NCI-H446 (cell line): ENCODE measurements around the gene MTFR2.
A peak's percentile ranks its signal among the peaks of the same experiment; 100 is the strongest.

Source experiments
- DNase-seq, 2 experiments: peaks; one replicate each; lab custom pipeline; 2025; lab: John Stamatoyannopoulos, UW

The MTFR2 gene

DNA sequence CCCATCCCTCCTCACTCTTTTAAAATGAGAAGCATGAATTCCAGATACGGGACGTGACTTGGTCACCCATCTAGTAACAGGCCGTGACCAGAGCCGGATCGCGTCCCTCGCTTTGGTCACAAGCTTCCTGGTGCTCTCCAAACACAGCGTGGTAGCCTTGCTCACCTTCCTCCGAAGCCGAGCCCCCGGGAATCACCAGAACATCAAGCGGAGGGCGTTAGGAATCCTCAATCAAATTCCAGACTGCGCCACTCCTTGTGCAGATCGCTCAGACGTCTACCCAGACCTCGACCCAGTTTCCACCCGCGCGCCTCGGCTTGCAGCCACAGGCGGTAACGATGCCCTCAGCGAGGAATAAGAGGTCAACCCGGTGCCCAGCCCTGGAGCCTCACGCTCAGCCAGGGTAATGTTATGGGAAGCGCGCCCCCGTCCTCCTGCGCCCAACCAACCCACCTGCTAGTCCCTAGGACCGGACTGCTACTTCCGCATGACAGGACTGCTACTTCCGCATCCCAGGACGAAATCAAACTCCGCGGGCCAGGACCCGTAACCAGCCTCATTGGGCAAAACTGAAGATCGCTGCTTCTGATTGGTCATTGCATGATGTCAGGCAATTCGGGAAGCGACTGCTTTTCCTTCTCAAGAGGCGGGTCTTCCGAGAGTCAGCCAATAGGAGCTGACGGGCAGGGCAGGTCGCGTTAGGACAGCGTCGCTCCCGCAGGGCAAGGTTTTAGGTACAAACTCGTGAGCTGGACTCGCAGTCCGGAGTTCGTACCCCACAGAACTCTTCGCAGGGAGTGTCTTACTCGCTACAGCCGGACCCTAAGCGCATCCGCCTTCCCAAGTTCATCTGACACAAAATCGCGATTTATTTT, at the start of gene MTFR2:
MTFR2 (minus strand) TSS at position 501 of the 875 bp plus-strand sequence. CDS start 1,212 bp downstream, outside the sequence.
- peak; percentile 91 to 97 for DNase-seq

DNA sequence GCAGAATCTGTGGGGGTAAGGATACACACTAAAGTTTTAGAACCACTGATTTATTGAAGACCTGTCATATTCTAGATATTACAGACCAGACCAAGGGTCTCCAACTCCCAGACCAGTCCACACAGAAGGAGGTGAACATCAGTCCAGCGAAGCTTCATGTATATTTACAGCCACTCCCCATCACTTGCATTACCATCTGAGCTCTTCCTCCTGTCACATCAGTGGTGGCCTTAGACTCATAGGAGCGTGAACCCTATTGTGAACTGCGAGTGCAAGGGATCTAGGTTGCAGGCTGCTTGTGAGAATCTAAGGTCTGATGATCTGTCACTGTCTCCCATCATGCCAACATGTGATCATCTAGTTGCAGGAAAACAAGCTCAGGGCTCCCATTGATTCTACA, 44.5 kb upstream of the MTFR2 start:
- DNase-seq, result no peak

DNA sequence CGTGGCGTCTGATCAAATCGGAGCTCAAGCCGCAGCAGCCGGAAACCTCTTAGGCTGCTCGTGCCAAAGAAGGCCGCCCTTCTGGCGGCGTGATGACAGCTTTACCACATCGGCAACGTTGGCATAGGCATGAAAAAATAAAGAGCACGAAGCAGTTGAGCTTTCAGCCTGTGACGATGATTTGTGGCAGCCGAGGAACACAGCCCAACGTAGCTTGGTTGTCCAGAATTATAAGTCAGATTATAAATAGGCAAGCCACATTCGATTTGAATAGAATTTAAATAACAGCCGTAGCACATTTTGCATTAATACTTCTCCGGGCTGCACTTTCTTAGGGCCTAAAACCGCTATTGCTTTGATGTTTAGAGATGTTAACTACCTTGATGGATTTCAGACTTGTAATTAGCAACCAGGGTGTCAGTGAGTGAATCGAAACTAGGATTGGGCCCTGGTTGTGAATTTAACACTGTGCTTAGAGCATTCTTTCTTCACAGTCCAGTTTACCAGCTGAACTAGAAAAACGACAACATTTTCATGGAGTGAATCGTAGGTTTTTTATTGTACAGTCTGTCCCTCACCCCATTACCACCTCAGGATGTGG, 40.4 kb upstream of the MTFR2 start:
- DNase-seq, result peak; percentile 80 to 92

GRCh38 chr6:136289579-136290409, 39.7 kb upstream of the MTFR2 start, which contains the start of gene BCLAF1:
TSS of gene BCLAF1 (minus strand) at chr6:136289846. CDS start at chr6:136279866, 9,980 bp downstream.
- DNase-seq, result peak; percentile 93 to 98

DNA sequence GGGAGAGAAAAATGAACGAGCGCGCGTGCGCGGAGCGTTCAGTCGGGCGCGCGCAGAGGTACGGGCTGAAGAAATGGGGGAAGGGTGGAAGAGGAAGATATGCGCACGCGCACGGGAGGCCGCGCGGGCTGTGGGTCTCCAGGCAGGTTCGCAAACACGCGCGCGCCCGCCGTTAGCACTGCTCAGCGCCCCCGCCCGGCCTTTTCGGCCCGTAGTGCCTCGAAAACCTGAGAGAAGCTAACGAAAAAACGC, 39.1 kb upstream of the MTFR2 start:
- peak; percentile 61 to 92 for DNase-seq

- peak; percentile 36 to 49 for DNase-seq
These were observed 38.6 kb upstream of the MTFR2 start for GRCh38 chr6:136288566-136289326.

DNA sequence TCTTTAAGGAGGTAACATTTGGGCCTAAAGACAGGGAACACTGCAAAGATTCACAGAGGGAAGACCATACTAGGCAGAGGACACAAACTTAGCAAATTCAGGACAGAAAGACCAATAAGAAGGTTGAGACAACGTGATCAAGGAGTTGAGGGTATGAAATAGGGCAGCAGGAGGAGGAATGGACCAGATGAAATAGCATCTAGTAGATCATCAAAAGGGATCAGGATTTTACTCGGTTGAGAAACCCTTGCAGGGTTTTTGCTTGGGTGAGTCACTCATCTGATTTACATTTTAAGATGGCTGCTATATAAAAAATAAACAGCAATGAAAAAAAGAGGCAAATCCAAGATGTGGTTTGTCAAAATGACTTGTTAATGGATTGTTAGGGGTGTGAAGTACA, 34.8 kb upstream of the MTFR2 start:
- no peak for DNase-seq

- DNase-seq, result no peak
These were observed 32.8 kb upstream of the MTFR2 start for GRCh38 chr6:136282906-136283305.

DNA sequence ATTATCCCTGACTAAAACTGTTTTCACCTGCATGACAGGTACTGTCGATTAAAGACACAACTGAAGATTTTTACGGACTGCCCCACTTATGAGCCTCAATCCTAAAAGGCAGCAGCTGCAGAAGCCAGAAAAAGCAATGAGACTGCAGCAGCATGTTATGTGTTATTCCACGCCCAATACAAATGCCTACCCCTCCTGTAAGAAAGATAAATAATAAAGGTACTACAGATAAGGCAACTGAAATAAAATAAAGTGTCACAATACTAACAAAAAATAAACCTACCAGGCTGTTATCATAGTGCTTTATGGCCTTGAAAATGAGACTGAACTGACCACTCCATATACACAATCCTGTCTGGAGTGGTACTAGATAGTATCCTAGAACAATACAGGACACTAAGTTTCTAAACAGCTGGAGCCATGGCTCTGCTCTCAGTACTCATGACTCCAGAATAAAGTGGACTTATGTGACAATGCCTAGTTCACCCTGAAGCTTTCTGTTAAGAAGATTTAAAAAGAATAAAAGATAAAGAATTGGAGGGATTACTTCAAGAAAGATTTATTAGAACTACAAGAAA, 30.0 kb upstream of the MTFR2 start:
- DNase-seq, result no peak

- no peak for DNase-seq
These were observed 24.0 kb upstream of the MTFR2 start for GRCh38 chr6:136274062-136274461.

GRCh38 chr6:136265101-136265500, 15.0 kb upstream of the MTFR2 start:
- no peak for DNase-seq

DNA sequence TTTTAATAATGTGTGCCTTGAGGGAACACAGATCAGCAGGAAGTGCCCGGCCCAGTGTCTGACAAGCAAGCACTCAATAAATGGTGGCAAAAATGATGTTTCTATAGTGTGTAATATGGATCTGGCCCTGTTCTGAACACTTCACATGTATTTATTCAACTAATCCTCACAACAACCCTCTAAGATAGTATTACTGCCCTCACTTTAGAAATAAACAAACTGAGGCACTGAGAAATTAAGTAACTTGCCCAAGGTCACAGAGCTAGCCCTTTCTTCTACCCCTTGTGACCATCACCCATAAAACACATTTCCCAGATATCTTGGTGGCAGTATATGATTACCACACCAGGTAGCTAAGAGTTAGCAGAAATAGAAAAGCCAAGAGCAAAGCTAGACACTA, 12.8 kb upstream of the MTFR2 start:
- DNase-seq, result no peak

- no peak for DNase-seq
These were observed 4.8 kb upstream of the MTFR2 start for GRCh38 chr6:136254851-136255466.

GRCh38 chr6:136253734-136254133, 3.6 kb upstream of the MTFR2 start:
- DNase-seq, result no peak

GRCh38 chr6:136252441-136252840, 2.3 kb upstream of the MTFR2 start:
- no peak for DNase-seq

GRCh38 chr6:136251394-136251793, 1.3 kb upstream of the MTFR2 start:
- DNase-seq, result no peak

DNA sequence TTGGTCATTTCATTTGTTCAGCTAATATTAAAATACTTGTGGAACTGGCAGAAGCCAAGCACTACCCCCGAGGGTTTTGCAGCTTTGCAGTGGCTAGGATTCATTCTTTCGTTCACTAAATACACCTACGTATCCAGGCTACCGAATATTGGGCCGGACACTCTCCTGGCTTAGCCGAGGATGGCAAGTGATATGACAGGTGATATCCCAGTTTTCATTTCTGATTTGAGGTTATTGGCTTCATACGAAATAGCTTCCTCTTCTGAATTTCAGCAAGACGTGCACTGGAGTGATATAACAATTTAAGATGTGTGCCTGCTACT, 536 bp upstream of the MTFR2 start:
- DNase-seq, result no peak

DNA sequence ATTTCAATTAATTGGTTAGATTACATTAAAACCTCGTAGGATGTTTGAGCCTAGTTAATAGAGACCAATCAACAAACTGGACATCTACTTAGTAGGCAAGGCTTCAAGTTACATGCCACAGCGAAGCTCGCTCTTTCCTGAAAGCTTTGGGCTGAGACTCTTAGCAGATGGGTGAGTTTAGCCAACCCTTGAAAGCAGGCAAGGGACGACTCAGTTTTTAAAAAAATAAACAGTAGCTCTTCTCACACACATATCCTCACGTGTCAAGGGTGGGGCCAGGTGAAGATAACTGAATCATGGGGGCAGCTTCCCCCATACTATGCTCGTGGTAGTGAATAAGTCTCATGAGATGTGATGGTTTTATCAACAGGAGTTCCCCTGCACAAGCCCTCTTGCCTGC, 775 bp downstream of the MTFR2 start:
- no peak for DNase-seq

DNA sequence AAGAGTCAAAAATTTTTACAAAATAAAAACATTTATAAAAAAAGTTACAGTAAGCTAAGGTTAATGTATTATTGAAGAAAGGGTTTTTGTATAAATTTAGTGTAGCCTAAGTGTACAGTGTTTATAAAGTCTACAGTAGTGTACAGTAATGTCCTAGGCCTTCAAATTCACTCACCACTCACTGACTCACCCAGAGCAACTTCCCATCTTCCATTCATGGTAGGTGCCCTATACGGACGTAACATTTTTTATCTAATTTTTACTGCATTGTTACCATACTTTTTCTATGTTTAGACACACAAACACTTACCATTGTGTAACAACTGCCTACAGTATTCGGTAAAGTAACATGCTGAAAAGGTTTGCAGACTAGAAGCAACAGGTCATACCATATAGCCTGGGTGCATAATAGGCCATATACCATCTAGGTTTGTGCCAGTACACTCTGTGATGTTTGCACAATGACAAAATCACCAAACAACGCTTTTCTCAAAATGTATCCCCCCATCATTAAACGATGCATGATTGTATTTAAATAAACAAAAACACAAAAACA, 6.0 kb downstream of the MTFR2 start:
- no peak for DNase-seq

GRCh38 chr6:136236466-136237293, 13.4 kb downstream of the MTFR2 start:
- no peak for DNase-seq
